ENCODE measurements around the gene ZNF107.

ZNF107 gene

DNA sequence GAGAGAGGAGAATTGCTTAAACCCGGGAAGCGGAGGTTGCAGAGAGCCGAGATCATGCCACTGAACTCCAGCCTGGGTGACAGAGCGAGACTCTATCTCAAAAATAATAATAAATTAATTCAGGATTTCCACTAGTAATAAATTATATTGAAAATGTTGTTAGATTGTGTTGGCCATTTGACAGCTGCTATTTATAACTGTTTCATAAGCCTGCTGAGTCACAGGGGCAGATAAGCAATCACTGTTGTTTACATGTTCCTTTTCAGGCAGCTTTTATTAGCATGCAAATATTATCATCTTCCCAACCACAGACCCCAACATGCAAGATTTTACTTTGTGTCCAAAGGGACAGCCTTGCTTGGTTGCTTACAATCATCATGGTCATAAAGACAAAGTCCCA, 78.7 kb downstream of the ZNF107 start:
- no peaks in the 10 kb centered on the region for H3K27me3 ChIP-seq (ENCODE audit: control insufficient read depth, low read length)
- no peak overlapping the region for H3K27ac ChIP-seq (ENCODE audit: low read depth, low read length)
- H3K9me3 ChIP-seq (ENCODE audit: control insufficient read depth, insufficient read depth, low read length): no peaks in the 10 kb centered on the region; the same call in 1 of the 2 replicates
- no peaks in the 10 kb centered on the region for H3K79me2 ChIP-seq (ENCODE audit: control insufficient read depth, low read length)
- no peak overlapping the region for H3K4me2 ChIP-seq (ENCODE audit: low read length)
- no peaks in the 10 kb centered on the region for H3K9me2 ChIP-seq (replicated peaks; ENCODE audit: control insufficient read depth, low read length)
- no peaks in the 10 kb centered on the region for H3K4me1 ChIP-seq (ENCODE audit: control insufficient read depth, low read length)
- no peak overlapping the region for H3K4me3 ChIP-seq (ENCODE audit: low read length)
- no peaks in the 10 kb centered on the region for H4K20me1 ChIP-seq (ENCODE audit: control insufficient read depth, insufficient read depth, low read depth, low read length)
- H3F3A ChIP-seq (ENCODE audit: control insufficient read depth, insufficient read depth): no peaks in the 10 kb centered on the region
- TF ChIP-seq EZH2phosphoT487 (IDR thresholded peaks at IDR 0.05; ENCODE audit: borderline replicate concordance, low read length): no peak
- TF ChIP-seq, protein P1, sequence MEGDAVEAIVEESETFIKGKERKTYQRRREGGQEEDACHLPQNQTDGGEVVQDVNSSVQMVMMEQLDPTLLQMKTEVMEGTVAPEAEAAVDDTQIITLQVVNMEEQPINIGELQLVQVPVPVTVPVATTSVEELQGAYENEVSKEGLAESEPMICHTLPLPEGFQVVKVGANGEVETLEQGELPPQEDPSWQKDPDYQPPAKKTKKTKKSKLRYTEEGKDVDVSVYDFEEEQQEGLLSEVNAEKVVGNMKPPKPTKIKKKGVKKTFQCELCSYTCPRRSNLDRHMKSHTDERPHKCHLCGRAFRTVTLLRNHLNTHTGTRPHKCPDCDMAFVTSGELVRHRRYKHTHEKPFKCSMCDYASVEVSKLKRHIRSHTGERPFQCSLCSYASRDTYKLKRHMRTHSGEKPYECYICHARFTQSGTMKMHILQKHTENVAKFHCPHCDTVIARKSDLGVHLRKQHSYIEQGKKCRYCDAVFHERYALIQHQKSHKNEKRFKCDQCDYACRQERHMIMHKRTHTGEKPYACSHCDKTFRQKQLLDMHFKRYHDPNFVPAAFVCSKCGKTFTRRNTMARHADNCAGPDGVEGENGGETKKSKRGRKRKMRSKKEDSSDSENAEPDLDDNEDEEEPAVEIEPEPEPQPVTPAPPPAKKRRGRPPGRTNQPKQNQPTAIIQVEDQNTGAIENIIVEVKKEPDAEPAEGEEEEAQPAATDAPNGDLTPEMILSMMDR (IDR thresholded peaks at IDR 0.05; ENCODE audit: low read depth, low read length, poor library complexity, severe bottlenecking): no peak
- H3K36me3 ChIP-seq (ENCODE audit: control insufficient read depth, low read length): no peaks in the 10 kb centered on the region

DNA sequence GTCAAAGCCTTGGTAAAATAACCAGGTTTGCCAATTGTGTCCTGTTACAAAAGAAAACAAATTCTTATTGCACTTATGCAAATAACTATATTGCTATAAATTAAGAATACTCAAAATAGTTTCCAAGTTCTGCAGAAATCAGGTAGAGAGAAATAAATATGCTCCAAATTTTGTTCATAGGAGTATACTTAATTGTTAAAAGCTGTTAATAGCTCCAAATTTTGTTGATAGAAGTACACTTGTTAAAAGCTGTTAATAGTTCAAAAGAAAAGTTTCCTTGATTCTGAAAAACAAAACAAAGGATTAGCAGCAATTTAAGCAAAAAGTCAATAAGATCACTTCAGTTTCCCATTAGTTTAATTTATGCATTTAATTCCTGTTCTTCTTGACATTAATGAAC, 81.9 kb downstream of the ZNF107 start:
- no peak overlapping the region for H3K4me2 ChIP-seq (ENCODE audit: low read length)
- TF ChIP-seq, protein P1 (IDR thresholded peaks at IDR 0.05; ENCODE audit: low read depth, low read length, poor library complexity, severe bottlenecking): no peak
- no peak for TF ChIP-seq EZH2phosphoT487 (IDR thresholded peaks at IDR 0.05; ENCODE audit: borderline replicate concordance, low read length)

DNA sequence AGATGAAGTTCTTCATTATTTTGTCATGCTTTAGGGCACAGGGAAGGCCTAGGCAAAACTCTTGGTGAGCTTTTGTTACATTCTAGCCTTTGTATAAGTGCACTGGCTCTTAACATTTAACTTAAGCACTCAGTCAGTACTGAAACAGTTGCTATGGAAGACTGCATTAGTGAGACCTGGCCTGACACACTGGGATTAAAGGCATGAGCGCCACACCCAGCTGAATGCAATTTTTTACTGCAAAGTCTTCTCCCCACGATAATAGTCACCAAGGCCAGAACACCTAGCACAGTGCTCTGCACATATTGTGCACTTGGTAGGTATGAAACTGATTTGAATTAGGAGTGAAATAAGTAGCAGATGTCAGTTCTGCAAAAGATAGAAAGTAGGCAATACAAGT, 87.1 kb downstream of the ZNF107 start:
- Histone ChIP-seq H3K4me2 (ENCODE audit: low read length) (no peak overlapping the region), H3K9me3 (ENCODE audit: control insufficient read depth, insufficient read depth, low read length) (no peaks in the 10 kb centered on the region), H3K4me3 (ENCODE audit: low read length) (no peak overlapping the region), H3K36me3 (ENCODE audit: control insufficient read depth, low read length) (no peaks in the 10 kb centered on the region), H3K9me2 (replicated peaks; ENCODE audit: control insufficient read depth, low read length) (no peaks in the 10 kb centered on the region), H3K27me3 (ENCODE audit: control insufficient read depth, low read length) (no peaks in the 10 kb centered on the region), H4K20me1 (ENCODE audit: control insufficient read depth, insufficient read depth, low read depth, low read length) (no peaks in the 10 kb centered on the region), H3F3A (ENCODE audit: control insufficient read depth, insufficient read depth) (no peaks in the 10 kb centered on the region), H3K27ac (ENCODE audit: low read depth, low read length) (no peak overlapping the region), H3K4me1 (ENCODE audit: control insufficient read depth, low read length) (no peaks in the 10 kb centered on the region), H3K79me2 (ENCODE audit: control insufficient read depth, low read length) (no peaks in the 10 kb centered on the region)
- TF ChIP-seq EZH2phosphoT487 (IDR thresholded peaks at IDR 0.05; ENCODE audit: borderline replicate concordance, low read length): no peak
- TF ChIP-seq, protein P1 (IDR thresholded peaks at IDR 0.05; ENCODE audit: low read depth, low read length, poor library complexity, severe bottlenecking): no peak

More for the DNA sequence above, 81.9 kb downstream of the ZNF107 start:
- no peaks in the 10 kb centered on the region for H3K9me2 ChIP-seq (replicated peaks; ENCODE audit: control insufficient read depth, low read length)
- no peaks in the 10 kb centered on the region for H3K4me1 ChIP-seq (ENCODE audit: control insufficient read depth, low read length)
- no peaks in the 10 kb centered on the region; the same call in 1 of the 2 replicates for H3K9me3 ChIP-seq (ENCODE audit: control insufficient read depth, insufficient read depth, low read length)
- no peaks in the 10 kb centered on the region for H3F3A ChIP-seq (ENCODE audit: control insufficient read depth, insufficient read depth)
- no peaks in the 10 kb centered on the region for H4K20me1 ChIP-seq (ENCODE audit: control insufficient read depth, insufficient read depth, low read depth, low read length)
- no peak overlapping the region for H3K4me3 ChIP-seq (ENCODE audit: low read length)
- H3K36me3 ChIP-seq (ENCODE audit: control insufficient read depth, low read length): no peaks in the 10 kb centered on the region
- H3K79me2 ChIP-seq (ENCODE audit: control insufficient read depth, low read length): no peaks in the 10 kb centered on the region
- H3K27me3 ChIP-seq (ENCODE audit: control insufficient read depth, low read length): no peaks in the 10 kb centered on the region
- no peak overlapping the region for H3K27ac ChIP-seq (ENCODE audit: low read depth, low read length)

Data from DOHH2 (cell line).